ENCODE results near the gene SYVN1.

Gene SYVN1

DNA sequence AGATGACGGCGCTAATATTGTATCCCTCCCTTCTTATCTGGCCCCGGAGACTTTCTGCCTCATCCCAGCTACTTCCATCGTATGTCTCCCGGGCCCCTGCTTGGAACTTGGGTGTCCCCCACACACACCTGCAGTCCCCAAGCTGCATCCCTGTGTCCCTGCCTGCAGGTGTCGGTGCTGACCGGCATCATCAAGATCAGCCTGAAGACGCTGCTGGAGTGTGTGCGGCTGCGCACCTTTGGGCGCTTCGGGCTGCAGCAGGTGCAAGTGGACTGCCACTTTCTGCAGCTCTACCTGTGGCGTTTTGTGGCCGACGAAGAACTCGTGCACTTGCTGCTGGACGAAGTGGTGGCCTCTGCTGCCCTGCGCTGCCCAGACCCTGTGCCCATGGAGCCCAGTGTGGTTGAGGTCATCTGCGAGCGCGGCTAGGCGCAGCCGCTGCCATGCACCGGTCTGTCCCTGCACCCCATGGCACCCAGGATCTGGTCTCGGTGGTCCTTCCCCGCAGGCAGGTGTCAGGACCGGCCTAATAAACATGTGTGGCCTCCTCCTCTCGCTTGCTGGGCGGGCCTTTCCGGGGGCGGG is 23.1 kb downstream of the SYVN1 start:
- DNase-seq: no peak

DNA sequence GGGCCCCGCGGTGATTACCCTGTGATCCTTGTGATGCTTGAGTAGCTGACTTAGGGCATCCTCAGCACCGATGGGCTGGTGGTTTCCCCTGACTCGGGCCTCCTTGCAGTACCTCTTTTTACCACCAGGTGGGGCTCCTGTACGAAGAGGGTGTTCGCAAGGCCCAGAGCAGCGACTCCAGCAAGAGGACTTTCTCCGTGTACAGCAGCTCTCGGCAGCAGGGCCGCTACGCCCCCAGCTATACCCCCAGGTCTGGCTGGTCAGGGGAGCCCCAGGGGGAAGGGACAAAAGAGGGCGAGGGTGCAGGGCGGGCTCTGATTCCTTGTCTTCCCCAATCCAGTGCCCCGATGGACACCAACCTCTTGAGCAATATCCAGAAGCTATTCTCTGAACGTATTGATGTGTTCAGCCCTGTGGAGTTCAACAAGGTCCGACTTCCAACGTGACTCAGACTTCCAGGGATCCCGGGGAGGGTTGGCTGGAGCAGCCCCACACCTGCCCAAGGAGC is 23.9 kb downstream of the SYVN1 start:
- peak; percentile 99 for DNase-seq

GRCh38 chr11:65109231-65110198 is 24.8 kb downstream of the SYVN1 start:
- no peak for DNase-seq

- DNase-seq: no peak
These were observed 25.7 kb downstream of the SYVN1 start for GRCh38 chr11:65108469-65109123.

- no peak for DNase-seq
These were observed 26.4 kb downstream of the SYVN1 start for GRCh38 chr11:65107751-65108468.

GRCh38 chr11:65107078-65107477 is 27.2 kb downstream of the SYVN1 start:
- no peak for DNase-seq

- DNase-seq: no peak
These were observed 29.7 kb downstream of the SYVN1 start for GRCh38 chr11:65104628-65105027.

DNA sequence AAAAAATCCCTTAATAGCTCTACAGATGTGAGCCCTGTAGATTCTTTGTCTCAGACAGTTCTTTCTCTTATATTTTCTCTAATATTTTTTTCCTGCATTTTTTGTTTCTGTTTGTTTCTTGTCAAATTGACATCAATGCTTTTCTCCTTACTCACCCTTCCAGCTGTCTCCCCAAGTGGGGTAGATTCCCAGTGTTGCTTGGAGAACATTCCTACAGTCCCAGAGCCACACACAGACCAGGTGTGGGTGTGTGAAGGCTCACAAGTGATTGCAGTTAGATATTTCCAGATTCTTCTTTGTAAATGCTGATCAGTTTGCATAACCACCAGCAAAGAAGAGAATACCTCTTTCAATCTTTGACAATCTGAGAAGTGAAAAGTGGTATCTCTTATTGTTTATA is 30.8 kb downstream of the SYVN1 start:
- no peak for DNase-seq

DNA sequence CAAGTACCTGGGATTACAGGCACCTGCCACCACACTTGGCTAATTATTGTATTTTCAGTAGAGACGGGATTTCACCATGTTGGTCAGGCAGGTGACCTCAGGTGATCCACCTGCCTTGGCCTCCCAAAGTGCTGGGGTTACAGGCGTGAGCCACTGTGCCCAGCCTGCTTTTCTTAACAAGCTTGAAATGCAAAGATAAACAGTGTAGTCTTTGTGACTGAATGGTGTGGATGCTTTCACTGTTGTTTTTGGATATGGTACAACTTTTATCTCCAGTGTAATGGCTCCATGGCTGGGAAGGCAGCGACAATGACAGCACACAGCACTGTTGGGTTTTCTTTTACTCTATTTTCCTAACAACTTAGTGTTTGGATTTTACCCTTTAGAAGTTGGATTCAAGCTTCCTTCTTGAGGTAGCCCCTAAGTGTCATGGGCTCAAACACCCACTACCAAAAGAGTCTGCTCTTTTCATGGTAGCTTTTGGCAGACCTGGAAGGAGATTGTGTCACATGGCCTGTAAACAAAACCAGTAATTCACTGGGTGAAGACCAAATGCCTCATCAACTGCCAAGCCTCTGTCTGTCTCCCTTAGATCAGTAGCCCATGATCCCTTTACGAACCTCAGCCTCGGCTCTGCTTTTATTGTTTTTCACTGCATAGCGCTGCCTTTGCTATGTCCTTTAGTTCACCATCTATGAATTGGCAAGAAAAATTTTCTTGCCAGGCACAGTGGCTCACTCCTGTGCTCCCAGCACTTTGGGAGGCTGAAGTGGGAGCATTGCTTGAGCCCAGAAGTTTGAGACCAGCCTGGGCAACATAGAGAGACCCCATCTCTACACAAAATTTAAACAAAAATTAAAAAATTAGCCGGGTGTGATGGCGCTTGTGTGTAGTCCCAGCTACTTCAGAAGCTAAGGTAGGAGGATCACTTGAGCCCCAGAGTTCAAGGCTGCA is 31.9 kb downstream of the SYVN1 start:
- DNase-seq: no peak

DNA sequence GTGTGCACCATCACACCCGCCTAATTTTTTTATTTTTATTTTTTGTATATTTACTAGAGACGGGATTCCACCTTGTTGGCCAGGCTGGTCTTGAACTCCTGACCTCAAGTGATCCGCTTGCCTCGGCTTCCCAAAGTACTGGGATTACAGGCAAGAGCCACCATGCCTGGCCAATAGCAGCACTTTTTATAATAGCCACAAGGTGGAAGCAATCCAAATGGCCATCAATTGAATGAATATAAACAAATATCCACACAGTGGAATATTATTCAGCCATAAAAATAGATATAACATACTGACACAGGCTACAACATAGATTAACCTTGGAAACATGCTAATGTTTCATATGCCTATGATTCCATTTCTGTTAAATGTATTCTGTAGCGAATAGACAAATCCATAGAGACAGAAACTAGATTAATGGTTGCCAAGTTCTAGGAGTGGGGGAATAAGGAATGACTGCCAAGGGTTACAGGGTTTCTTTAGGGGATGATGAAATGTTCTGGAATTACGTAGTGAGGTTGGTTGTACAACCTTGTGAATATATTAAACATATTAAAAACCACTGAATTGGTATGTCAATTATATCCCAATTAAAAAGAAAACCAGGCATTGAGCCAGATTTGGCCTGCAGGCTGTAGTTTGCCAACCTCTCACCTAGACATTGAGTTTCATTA is 33.5 kb downstream of the SYVN1 start:
- DNase-seq: no peak

- DNase-seq: no peak
These were observed 37.4 kb downstream of the SYVN1 start for GRCh38 chr11:65096926-65097325.

DNA sequence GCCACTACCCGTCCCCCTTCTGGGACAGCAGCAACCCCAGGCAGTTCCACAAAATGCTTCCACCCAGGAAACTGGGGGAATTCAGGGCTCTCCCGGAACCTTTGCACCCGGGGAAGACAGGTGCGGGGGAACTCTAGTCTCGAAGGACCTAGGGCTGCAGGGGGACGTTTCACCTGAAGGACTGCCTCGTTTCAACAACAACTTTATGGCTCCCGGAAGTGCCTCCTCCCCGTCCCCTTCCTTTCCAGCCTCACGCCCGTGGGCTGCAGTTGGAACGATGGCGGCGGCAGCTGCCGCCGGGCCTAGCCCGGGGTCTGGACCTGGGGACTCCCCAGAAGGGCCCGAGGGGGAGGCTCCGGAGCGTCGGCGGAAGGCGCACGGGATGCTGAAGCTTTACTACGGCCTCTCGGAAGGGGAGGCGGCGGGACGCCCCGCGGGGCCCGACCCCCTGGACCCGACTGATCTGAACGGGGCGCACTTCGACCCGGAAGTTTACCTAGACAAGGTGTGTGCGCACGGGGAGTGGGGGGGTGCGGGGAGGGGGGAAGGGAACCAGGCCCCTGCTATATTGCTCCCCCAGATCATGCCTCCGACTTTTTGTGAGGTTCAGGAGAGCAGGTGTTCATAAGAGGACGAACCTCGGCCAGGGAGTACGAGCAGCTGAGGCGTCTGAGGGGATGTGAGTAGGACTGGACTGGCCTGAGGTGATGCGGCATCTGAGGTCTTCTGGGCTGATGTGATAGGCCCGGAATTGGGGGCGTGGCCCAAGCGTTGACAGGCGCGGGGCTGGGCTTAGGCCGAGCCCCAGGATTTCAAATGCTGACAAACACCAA is 38.1 kb downstream of the SYVN1 start, which contains the start of gene VPS51:
TSS of gene VPS51 (plus strand) at position 241 of the 833 bp plus-strand sequence. CDS start at position 278, 37 bp downstream.
- DNase-seq: peak; percentile 85

DNA sequence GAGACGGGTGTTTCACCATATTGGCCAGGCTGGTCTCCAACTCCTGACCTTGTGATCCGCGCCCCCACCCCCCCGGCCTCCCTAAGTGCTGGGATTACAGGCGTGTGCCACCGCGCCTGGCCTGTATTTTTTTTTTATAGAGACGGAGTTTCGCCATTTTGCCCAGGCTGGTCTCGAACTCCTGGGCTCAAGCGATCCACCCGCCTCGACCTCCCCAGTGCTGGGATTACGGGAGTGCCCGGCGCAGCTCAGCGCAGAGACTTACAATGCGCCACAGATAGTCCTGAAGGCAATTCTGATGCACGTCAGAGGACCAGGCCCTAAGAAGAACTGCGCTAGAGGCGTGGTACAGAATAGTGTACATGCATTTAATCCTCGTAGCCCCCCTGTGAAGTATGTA is 38.9 kb downstream of the SYVN1 start:
- no peak for DNase-seq

DNA sequence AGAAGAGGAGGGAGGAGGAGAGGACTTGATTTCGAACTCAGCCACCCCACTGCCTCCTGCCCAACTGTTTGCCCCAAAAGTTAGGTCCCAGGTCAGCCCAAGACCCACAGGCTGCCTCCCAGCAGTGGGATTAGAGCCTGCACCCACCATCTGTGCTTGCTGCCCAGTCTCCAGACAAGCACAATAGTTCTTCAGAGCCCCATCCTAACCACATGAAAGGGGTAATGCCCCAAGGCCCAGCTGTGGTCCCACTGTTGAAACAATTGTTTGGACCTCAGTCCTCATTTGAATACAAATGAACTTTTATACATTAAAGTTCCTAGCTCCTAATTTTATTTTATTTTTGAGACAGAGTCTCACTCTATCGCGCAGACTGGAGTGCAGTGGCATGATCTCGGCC is 43.7 kb downstream of the SYVN1 start:
- no peak for DNase-seq

GRCh38 chr11:65089621-65090020 is 44.7 kb downstream of the SYVN1 start:
- no peak for DNase-seq

DNA sequence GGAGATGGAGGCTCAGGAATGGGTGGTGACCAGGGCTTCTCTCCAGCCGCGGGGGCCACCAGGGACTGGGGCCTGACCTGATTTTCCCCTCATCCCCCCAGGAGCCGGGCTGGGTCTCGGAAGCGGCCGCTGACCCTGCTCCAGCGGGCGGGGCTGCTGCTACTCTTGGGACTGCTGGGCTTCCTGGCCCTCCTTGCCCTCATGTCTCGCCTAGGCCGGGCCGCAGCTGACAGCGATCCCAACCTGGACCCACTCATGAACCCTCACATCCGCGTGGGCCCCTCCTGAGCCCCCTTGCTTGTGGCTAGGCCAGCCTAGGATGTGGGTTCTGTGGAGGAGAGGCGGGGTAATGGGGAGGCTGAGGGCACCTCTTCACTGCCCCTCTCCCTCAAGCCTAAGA is 46.5 kb downstream of the SYVN1 start:
- DNase-seq: no peak

DNA sequence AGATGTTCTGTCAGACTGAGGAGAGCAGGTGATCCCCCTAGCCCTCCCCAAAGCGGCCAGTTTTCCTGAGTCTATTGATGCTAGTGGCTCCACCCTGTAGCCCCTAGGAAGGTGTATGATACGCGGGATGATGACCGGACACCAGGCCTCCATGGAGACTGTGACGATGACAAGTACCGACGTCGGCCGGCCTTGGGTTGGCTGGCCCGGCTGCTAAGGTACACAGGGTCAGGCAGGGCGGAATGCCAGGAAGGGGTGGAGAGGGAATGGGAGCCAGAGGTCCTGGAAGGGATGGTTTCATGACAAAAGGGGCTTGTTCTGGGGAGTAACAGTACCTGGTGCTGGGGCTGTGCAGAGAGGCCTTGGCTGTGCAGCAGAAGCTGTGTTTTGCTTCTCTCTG is 47.1 kb downstream of the SYVN1 start:
- no peak for DNase-seq

GRCh38 chr11:65086809-65087208 is 47.5 kb downstream of the SYVN1 start:
- no peak for DNase-seq

GRCh38 chr11:65085446-65085845 is 48.9 kb downstream of the SYVN1 start:
- DNase-seq: no peak

Measured in activated CD4-positive, CD25-positive, alpha-beta regulatory T cell treated with anti-CD3 and anti-CD28 coated beads, Interleukin-2, amount 50 U/mL, for 72 hours (primary cell).